ENCODE measurements around the gene KIAA0753.

Gene KIAA0753

DNA sequence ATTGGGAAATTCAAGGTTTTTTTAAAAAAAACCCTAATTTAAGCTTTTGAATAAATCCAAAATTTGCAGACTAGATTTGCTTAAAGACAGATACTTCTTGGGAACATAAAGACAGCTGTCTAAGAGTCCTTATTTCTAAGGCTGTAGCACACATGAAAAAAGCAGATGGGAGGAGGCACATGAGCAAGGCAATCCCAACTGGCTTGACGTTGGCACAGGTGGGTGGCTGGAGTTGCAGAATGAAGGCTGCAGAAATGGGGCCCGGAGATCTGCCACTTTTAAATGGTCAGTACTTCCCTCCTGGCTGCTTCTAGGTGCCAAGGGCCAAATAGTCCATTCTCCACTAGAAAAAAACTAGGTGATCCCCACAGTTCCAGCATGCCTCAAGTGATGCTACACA is 4.4 kb downstream of the KIAA0753 start:
- TF ChIP-seq POLR2AphosphoS5 (IDR thresholded peaks at IDR 0.05; ENCODE audit: low read depth) (no peak), SPI1 (IDR thresholded peaks at IDR 0.05; ENCODE audit: borderline replicate concordance, low read depth) (no peak), GABPA (IDR thresholded peaks at IDR 0.05; ENCODE audit: low read depth) (no peak)
- TF ChIP-seq, protein P1, sequence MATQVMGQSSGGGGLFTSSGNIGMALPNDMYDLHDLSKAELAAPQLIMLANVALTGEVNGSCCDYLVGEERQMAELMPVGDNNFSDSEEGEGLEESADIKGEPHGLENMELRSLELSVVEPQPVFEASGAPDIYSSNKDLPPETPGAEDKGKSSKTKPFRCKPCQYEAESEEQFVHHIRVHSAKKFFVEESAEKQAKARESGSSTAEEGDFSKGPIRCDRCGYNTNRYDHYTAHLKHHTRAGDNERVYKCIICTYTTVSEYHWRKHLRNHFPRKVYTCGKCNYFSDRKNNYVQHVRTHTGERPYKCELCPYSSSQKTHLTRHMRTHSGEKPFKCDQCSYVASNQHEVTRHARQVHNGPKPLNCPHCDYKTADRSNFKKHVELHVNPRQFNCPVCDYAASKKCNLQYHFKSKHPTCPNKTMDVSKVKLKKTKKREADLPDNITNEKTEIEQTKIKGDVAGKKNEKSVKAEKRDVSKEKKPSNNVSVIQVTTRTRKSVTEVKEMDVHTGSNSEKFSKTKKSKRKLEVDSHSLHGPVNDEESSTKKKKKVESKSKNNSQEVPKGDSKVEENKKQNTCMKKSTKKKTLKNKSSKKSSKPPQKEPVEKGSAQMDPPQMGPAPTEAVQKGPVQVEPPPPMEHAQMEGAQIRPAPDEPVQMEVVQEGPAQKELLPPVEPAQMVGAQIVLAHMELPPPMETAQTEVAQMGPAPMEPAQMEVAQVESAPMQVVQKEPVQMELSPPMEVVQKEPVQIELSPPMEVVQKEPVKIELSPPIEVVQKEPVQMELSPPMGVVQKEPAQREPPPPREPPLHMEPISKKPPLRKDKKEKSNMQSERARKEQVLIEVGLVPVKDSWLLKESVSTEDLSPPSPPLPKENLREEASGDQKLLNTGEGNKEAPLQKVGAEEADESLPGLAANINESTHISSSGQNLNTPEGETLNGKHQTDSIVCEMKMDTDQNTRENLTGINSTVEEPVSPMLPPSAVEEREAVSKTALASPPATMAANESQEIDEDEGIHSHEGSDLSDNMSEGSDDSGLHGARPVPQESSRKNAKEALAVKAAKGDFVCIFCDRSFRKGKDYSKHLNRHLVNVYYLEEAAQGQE (IDR thresholded peaks at IDR 0.05; ENCODE audit: insufficient replicate concordance, low read depth) = no peak
- TF ChIP-seq, protein P2, sequence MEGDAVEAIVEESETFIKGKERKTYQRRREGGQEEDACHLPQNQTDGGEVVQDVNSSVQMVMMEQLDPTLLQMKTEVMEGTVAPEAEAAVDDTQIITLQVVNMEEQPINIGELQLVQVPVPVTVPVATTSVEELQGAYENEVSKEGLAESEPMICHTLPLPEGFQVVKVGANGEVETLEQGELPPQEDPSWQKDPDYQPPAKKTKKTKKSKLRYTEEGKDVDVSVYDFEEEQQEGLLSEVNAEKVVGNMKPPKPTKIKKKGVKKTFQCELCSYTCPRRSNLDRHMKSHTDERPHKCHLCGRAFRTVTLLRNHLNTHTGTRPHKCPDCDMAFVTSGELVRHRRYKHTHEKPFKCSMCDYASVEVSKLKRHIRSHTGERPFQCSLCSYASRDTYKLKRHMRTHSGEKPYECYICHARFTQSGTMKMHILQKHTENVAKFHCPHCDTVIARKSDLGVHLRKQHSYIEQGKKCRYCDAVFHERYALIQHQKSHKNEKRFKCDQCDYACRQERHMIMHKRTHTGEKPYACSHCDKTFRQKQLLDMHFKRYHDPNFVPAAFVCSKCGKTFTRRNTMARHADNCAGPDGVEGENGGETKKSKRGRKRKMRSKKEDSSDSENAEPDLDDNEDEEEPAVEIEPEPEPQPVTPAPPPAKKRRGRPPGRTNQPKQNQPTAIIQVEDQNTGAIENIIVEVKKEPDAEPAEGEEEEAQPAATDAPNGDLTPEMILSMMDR (IDR thresholded peaks at IDR 0.05; ENCODE audit: insufficient read depth, low read length) = no peak
- Histone ChIP-seq H3K27ac (replicated peaks) (no peak overlapping the region), H3K4me3 (replicated peaks; ENCODE audit: insufficient read depth, low read length) (no peak overlapping the region), H3K27me3 (ENCODE audit: insufficient read depth, poor library complexity, severe bottlenecking) (no peaks in the 10 kb centered on the region)
- DNase-seq (ENCODE audit: low read depth in 1 of 2, low spot score in 1 of 2) = no peak

DNA sequence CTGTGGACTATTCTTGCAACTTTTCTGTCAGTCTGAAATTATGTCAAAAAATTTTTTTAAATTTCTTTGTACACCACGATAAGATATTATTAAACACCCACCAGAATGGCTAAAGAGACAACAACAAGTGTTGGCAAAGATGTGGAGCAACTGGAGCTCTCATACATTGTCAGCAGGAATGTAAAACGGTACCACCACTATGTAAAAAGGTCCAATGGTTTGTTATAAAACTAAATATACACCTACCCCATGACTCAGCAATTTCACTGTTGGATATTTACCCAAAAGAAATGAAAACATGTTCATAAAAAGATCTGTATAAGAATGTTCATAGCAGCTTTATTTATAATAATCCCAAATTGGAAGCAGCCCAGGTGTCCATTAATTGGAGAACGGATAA is 7.2 kb downstream of the KIAA0753 start:
- Histone ChIP-seq H3K27me3 (ENCODE audit: insufficient read depth, poor library complexity, severe bottlenecking) (no peaks in the 10 kb centered on the region), H3K27ac (replicated peaks) (no peak overlapping the region), H3K4me3 (replicated peaks; ENCODE audit: insufficient read depth, low read length) (no peak overlapping the region)
- TF ChIP-seq, protein P2 (IDR thresholded peaks at IDR 0.05; ENCODE audit: insufficient read depth, low read length) = no peak
- TF ChIP-seq, protein P1 (IDR thresholded peaks at IDR 0.05; ENCODE audit: insufficient replicate concordance, low read depth) = no peak
- TF ChIP-seq GABPA (IDR thresholded peaks at IDR 0.05; ENCODE audit: low read depth) = no peak
- no peak for TF ChIP-seq POLR2AphosphoS5 (IDR thresholded peaks at IDR 0.05; ENCODE audit: low read depth)
- TF ChIP-seq SPI1 (IDR thresholded peaks at IDR 0.05; ENCODE audit: borderline replicate concordance, low read depth) = no peak
- no peak for DNase-seq (ENCODE audit: low read depth in 1 of 2, low spot score in 1 of 2)

DNA sequence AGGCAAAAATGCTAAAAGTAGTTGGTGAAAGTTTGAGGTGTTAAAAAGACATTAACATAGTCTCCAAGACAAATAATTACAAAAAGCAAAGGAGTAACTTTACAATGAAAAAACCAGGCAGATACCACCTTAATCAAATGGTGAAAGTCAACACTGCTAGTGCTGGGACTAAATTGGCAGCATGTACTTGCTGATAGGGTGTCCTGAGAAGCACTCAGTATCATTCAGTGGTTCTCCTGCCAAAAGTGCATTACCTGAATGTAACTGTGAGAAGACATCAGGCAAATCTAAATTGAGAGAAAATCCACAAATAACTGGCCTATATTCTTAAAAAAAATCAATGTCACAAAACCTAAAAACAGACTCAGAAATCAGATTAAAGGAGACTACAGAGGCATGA is 8.0 kb downstream of the KIAA0753 start:
- Histone ChIP-seq H3K27me3 (ENCODE audit: insufficient read depth, poor library complexity, severe bottlenecking) (no peaks in the 10 kb centered on the region), H3K4me3 (replicated peaks; ENCODE audit: insufficient read depth, low read length) (no peak overlapping the region), H3K27ac (replicated peaks) (no peak overlapping the region)
- TF ChIP-seq, protein P2 (IDR thresholded peaks at IDR 0.05; ENCODE audit: insufficient read depth, low read length) = no peak
- TF ChIP-seq, protein P1 (IDR thresholded peaks at IDR 0.05; ENCODE audit: insufficient replicate concordance, low read depth) = no peak
- no peak for TF ChIP-seq POLR2AphosphoS5 (IDR thresholded peaks at IDR 0.05; ENCODE audit: low read depth)
- TF ChIP-seq SPI1 (IDR thresholded peaks at IDR 0.05; ENCODE audit: borderline replicate concordance, low read depth) = no peak
- TF ChIP-seq GABPA (IDR thresholded peaks at IDR 0.05; ENCODE audit: low read depth) = no peak
- no peak for DNase-seq (ENCODE audit: low read depth in 1 of 2, low spot score in 1 of 2)

Measured in HL-60 (cell line).